ENCODE measurements around the gene PUM1. TPM values are rescaled to one million over a fixed set of nuclear protein-coding genes. Genes with fewer than 3 reads are reported as not detected.

PUM1 gene
- total RNA-seq, 1 experiment from 2014 or later = 43.8 TPM

DNA sequence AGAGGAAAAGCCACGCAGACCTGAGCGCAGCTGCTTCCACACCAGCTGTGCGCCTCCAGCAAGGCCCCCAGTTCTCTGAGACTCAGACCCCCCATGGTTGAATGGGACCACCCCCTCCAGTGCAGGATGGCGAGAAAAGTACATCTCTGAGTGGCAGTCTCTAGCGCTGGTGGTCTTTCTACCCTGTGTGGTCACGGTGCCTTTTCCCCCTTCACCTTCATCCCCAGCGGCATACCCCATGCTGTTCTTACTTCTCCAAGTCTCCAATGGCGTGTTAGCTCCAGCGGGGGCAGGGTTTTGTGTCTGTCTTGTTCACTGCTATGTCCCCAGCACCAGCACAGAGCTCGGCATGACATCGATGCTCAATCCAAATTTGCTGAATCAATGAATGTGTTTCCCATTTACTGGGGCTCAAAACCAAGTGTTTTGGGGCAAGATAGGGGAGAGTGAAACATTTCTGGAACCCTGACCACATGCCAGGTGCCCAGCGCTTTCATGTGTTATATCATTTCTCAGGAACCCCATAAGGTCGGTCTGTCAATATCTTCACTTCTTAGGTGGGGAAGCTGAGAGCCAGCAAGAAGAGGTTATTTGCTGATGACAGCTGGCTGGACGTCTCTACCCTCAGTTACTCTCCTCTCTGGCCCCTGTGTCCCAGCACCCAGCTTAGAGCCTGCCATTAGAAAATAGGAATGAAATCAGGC lies 156.0 kb downstream of the PUM1 start:
- no peak for DNase-seq (ENCODE audit: extremely low read depth, low read depth)

DNA sequence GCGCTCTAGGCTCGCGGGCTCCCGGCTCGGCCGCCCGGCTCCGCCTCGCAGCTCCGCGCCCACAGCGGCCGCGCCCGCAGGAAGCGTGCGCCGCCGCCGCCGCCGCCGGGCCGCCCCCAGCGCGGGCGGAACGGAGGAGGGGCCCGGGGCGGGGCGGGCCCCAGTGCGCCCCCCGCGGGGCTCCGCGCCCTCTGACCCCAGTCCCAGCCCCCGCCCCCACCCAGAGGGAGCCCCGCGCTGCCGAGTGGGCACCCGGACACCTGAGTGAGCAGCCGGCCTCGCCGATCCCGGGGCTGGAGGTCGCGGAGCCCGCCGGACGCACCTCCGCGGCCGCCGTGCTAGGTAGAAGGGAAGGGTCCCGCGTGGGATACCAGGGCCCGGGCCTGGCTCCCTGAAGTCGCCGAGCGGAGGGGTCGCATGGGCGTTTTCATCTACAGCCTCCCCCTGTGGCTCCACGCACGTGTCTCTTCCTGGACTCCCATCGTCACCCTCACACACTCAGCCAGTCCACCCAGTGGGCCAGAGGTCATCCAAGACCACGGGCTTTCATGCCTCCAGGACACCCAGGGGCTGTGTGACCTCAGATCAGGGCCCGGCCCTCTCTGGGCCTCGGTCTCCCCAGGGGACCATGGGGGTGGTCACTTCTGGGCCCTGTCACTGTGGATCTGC lies 156.7 kb downstream of the PUM1 start, which contains the start of gene SDC3:
Gene SDC3 (minus strand): TSS at position 63 of the 669 bp plus-strand sequence. CDS start 172 bp downstream, outside the sequence.
- DNase-seq (ENCODE audit: extremely low read depth, low read depth) = no peak

DNA sequence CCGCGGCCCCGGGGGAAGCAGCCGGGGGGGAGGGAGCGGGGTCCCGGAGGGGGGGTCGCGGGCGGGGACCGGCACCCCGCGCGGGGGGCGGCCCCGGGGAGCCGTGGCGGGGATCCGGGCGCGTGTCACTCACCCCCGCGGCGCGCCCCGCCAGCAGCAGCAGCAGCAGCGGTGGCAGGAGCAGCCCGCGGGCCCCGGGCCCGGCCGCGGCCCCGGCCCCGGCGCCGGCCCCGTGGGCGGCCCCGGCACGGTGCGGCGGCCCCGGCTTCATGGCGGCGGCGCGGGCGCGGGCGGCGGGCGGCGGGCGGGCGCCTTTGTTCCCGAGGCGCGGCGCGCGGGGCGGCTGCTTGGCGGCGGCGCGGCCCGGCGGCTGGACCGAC lies 157.2 kb downstream of the PUM1 start:
- no peak for DNase-seq (ENCODE audit: extremely low read depth, low read depth)

DNA sequence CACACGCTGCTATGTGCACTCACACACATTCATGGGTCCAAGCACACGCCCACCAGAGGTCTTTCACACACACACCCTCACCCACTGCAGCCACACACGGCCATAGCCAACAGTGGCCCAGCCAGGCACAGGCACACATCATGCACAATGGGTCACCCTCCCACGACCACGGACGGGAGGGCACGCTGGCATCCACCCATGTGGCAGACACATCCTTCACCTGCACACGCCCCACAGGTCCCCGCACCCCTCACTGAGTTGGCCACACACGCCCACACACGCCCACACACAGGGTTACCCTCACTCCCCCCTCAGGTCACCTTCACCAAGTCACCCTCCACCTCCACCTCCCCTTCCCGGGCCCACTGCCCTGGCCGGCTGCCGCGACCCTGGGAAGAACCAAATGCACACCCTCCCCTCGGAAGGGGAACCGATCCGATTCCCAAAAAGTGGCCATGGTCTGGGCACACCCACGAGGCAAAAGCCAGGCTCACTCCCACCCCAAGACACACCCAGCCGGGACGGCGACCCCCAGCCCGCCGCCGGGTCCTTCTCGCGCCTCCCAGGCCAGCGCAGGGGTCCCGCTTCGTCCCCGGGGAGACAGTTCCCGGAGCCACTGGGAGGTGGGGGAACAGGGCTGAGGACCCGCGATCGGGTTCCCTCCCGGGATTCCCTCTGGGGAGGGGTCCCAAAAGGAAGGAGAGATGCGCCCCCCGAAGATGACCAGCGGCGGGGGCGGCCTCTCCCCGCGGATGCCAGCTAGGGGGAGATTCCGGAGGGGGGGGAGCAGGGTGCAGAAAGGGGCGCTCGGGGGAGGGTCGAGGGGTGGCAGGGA lies 157.8 kb downstream of the PUM1 start:
- DNase-seq (ENCODE audit: extremely low read depth, low read depth) = no peak

DNA sequence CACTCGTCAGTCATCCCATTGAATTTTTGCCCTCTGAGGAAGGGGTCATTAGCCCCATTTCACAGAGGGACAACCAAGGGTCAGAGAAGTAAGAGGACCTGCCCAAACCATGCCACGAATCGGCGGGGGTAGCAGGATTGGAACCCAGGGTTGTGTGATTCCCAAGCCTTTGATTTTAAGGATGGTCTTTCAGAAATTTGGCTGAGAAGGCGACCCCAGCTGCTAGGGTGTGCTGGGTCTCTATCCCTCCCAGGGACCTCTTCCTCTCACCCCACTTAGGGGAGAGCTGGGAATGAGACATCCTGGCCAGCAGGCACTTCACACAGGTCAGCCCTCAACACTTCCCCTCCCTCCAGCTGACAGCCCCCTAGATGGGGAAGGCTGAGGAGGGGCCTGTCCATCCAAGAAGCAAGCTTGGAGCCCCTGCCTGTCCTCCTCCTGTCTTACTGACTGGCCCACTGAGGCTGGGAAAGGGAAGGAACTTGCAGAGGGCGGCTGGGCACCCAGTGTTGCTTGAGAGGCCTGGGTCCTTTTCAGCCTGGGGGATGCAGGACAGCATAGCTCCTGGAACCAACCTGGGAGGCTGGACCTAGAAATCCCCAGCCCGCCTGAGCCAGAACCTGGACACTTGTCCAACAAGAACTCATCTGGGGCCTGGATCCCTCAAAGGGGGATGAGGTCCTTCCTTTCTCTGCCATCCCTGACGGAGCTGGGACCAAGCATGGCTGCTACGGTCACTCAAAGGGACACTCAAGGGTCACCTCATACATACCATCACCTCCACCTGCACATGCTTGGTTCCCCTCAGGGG lies 158.7 kb downstream of the PUM1 start:
- no peak for DNase-seq (ENCODE audit: extremely low read depth, low read depth)

DNA sequence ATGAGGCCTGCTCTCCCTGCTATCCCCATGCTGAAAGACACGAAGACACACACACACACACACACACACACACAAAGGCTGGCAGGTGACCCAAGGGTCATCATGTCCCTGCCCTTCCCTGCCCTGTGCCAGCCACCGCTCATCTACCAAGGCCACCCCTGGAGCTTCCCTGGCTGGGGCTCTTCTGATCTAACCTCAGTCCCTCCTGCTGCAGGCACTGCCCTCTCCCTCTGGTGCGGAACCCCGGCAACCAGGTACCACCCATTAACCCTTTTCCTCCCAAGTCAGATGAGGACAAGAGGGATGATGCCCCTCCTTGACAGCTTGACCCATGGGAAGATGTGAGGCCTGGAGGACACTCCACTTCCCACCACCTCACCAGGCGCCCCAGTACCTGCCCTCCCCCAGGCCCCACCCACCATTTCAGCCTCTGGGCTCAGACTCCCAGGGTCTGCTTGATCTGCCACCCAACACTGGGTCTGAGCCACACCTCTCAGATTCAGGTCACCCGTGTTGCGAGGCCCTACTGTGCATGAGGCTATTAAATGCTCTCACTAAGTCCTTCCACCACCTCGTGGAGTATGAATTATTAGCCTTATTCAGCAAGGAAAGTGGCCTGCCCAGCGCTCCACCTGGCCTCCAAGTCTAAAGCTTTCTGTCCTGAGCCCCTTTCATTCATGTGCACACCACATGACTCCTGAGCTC lies 159.4 kb downstream of the PUM1 start:
- DNase-seq (ENCODE audit: extremely low read depth, low read depth) = no peak

DNA sequence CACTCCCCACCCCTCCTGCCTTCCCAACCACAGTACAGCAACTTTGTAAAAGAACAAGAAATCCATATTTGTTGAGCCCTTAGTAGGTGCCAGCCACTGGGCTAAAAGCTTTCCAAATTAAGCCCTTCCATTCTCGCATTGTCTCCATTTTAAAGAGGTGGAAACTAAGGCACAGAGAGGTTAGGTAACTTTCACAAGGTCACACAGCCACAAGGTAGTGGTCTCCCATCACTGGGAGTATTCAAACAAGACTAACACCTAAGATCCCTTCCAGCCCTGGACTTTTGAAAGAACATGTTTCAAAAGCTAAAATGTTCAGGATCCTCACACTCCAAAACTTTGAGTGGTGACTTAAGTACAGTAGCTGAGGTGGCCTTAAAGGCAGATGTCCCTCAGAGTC lies 160.1 kb downstream of the PUM1 start:
- no peak for DNase-seq (ENCODE audit: extremely low read depth, low read depth)

DNA sequence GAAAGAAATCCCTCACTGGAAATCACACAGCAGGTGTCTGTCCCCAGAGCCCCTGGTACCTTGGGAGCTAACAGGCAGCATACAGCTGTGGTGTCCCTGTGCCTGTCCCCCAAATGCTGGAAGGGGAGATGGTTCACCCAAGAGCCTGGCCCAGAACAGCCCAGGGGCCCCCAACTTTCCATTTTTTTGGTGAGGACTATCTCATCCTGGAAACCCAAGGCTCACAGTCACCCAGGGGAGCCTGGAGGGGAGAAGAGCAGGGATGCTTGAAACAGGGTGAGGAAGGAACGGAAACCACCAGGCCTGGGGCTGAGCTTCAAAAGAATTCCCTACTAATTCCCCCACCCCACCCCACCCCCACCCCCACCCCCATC lies 160.6 kb downstream of the PUM1 start:
- no peak for DNase-seq (ENCODE audit: extremely low read depth, low read depth)

DNA sequence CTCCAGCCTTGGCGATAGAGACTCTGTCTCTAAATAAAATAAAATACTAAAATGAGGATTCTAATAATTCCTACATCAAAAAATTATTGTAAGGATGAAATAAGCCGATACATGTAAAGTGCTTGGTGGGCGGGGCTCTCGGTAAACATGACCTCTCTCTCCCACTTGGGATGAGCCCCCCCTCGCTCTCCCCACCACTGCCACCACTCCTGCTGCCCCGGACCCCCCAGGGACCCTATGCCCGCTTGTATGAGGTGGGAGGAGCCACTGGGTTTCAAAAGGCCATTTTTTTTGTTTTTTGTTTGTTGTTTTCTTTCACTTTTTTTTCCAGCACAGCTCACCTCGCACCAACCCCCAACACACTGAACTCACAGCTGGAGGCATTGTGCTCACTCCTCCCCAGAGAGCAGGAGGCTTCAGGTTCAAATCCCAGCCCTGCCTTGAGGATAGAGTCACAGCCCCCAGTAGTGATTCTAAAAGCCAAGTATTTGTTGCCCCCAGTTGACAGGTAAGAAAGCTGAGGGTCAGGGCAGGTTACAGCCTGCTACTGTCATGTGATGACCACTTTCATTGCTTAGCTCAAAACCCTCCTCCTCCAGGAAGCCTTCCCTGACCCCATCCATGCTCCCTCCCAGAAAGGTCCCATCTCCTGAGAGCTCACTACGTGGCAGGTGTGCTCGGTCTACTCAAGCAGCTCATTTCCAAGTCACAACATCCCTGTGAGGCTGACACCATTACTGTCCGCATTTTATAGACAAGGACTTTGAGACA lies 161.1 kb downstream of the PUM1 start:
- no peak for DNase-seq (ENCODE audit: extremely low read depth, low read depth)

DNA sequence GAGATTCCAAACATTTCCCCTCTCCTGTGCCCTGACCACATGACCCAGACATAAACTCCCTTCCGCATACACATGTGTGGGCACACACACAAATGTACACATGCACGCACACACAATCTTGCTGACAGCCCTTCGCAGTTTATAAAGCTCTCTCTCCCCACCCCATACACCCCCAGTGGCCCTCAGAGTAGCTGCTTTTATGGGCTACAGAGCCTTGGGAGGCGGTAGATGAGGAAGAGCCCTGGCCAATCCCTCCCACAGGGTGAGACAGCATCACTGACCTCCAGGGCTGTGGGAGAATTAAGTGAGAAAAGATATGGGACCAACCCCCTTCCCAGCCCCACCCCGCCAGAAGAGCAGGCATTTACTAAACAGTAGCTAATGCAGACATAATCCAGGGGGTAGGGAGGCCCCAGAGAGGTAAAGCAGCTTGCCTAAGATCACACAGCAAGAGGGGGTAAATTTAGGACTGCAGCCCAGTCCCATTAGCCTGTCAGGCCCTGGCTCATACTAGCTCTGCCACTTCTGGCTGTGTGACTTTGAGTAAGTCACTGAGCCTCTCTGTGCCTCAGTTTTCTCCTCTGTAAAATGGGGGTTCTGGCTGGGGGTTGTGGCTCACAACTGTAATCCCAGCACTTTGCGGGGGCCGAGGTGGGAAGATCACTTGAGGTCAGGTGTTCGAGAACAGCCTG lies 162.0 kb downstream of the PUM1 start:
- no peak for DNase-seq (ENCODE audit: extremely low read depth, low read depth)

DNA sequence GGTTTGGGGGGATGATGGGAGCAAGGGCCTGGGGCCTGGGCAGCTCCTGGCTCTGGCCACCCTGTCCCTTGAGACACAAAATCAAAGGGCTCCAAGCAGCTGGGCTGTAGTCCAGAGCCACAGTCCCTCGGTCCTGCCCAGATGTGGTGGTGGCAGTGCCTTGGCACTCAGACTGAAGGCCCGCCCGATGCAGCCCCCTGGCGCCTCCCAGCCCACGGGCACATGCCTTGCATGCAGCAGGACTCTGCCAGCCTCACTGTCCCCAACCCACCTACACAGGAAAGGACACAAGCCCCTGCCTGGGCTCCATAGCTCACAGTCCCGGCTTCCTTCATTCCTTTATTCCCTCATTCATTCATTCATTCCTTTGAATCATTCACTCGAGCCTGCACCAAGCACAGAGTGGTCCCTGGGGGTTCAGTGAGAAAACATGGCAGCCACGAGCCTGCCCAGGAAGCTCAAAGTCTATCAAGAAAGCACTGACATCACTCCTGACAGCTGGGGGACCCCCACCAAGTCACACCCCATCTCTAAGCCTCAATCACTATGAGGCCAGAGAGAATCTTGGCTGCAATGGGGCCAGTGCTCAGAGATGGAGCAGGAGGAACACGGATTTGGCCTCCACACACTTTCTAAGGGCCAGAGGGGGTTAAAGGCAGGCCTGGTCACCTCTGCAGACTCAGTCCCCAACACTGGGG lies 162.8 kb downstream of the PUM1 start:
- DNase-seq (ENCODE audit: extremely low read depth, low read depth) = no peak

DNA sequence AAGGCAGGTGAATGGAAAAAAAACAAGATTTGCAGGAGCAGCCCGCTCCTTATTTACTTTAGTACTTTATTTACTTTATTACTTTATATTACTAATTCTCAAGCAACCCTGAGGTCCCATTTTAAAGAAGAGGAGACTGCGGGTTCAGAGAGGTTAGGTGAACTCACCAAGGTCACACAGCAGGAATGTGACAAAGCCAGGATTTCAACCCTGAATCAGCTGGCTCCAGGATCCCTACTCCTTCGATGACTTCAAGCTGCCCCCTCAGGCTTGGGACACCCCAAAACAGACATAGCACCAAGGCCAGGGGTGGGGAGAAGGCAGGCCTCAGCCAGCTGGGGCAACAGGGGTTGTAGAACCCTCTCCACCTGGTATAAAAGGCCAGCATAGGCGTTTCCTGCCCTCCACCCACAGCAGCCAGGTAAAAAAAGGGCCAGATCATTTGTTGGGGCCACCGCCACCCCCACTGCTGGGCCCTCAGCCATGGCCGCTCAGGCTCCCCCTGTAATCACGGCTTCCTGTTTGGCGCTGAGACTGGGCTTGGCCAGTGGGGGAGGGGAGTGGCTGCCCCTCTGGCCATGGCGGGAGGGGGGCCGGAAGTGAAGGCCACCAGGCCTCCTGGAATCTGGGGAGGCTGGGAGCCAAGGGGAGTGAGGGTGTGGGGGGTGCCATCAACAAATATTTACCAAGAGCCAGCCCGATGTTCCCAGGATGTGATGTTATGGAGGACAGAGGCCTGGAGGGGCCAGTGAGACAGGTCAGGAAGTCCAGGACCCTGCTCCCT lies 163.5 kb downstream of the PUM1 start:
- DNase-seq (ENCODE audit: extremely low read depth, low read depth) = no peak

DNA sequence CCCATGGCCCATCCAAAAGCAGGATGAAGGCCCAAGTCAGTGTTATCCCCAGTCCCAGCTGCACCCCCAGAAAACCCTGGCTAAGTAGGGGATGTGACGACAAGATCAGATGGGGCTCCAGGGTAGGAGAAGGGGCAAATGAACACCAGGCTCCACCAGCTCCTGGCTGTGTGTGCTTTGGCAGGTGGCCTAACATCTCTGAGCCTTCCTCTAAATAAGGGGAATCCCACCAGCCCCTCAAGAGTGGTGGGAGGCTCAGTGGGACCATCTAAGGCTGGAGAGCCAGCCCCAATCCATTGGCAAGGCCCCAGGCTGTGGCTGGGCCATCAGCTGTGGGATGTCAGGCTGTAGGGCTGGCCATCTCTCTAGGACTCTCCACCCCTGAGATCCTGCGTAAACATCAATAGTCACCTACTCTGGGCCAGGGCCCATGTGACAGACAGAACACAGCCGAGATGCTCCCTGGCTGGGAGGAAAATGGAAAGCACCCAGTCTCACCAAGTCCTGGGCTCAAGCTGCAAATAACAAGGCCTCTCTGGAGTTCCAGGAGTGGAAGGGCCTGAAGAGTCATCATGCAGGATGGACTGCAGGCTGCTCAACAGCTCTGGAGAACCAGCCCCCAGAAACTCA lies 164.5 kb downstream of the PUM1 start:
- no peak for DNase-seq (ENCODE audit: extremely low read depth, low read depth)

DNA sequence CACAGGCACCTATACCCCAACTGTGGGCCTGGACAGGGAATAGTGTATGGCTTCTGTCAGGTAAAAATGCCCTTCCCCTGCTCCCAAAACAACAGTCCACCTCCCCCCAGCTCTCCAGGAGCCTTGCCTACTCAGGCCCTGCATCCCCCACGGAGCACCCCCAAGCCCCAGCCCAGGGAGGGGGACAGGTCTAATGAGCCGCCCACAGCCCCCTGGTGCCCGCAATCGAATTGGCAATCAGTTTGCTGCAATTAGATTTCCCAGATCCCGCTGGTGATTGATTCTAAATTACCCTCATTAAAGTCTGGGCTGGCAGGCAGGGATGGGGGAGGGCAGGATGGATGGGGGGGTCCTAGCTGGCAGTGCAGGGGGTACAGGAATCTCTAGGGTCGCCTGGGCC lies 165.0 kb downstream of the PUM1 start:
- DNase-seq (ENCODE audit: extremely low read depth, low read depth) = no peak

DNA sequence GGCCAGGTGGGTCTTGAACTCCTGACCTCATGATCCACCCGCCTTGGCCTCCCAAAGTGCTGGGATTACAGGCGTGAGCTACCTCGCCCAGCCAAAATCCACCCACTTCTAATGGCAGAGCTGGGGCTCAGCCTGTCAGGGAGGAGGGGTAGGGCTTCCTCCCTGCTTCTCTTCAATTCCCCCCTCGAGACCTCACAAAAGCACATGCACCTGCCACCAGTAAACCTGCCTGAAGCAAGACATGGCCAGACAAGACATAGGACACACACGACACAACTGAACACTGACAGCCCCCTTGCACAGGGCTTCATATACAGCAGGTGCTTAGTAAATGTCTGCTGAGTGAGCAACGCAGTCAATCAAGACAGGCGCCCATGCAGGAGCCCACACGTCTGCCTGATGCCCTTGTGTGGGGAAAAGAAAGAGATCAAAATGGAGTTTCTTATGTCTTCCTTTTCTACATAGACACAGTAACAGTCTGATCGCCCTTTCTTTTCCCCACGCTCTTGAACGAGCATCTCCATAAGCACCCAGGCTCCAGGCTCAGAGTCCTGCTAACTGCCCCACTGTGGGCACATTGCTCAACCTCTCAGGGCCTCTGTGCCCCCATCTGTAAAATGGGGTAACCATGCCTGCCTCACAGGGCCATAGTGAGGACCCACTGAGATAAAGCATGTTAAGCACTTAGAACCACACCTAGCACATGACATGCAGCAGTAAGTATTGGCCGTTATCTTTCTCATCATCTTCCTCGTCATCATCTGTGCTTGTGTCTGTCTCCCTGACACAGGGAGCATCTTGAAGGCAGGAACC lies 165.7 kb downstream of the PUM1 start:
- no peak for DNase-seq (ENCODE audit: extremely low read depth, low read depth)

Data from NCI-H460 (cell line).